SK-N-DZ (cell line): ENCODE data around the gene CENPC.
"Not testable (repeated sequence)": the region's sequence is repeated elsewhere in the genome, so short reads cannot be mapped to it uniquely, and the experiment has no call there.

ENCODE experiments used
- DNase-seq: peaks from one replicate; pipeline ENCODE4 v3.0.0-alpha.2; 2015; ENCODE audit warnings: low spot score

The CENPC gene

DNA sequence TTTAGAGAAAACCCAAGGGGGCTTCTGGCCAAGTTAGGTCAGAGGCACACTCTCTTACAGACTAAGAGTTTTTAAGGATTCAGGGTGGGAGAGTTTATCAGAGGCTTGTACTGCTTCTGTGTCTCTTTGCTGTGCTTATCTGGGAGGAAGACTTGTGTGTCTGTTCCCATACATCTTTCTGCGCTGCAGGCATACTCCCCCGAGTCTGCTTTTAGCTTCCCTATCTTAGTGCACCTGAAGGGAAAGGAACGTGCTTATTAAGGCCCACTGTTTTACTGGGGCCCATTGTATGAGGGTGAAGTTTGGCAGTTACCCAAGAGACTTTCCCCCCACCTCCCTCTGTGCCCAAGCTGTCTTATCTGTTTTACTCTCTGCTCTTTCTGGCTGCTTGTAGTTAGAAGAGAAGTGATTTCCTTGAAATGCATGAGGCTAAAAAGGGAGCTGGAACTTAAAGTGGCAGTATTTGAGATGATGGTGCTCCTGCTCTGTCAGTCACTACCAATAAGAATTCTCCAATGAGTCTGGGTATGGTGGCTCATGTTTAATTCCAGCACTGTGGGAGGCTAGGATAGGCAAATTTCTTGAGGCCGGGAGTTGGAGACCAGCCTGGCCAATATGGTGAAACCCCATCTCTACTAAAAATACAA lies 7.0 kb upstream of the CENPC start:
- not testable (repeated sequence) for DNase-seq

DNA sequence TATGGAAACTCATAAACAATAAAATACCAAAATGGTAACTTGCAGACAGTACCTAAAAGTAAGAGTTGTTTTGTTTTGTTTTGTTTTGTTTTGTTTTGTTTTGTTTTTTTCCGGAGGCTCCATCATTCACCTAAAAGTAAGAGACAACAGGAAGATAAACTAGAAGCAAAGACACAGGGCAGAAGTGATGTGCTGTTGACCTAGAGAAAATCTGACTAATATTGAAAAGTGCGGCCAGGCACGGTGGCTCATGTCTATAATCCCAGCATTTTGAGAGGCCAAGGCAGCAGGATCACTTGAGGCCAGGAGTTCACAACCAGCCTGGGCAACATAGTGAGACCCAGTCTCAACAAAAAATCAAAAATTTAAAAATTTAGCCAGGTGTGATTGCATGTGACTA lies 5.6 kb upstream of the CENPC start:
- no peak for DNase-seq

DNA sequence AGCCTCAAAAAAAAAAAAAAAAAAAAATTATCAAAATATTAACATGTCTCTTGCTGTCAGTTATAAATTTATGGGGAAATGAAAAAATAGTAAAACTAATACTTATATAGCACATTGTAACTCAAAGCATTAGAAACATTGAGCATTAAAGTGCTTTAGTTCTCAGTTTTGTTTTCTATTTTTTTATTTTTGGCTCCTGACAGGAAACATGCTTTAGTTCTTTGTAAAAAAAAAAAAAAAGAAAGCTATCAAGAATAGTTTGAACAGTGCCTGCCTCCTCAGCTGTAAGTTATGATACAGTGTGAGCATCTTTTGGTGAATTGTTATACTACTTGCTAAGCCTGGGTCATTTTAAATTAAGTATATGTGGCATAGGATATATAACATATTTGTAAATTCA lies 5.1 kb upstream of the CENPC start:
- DNase-seq, result no peak

DNA sequence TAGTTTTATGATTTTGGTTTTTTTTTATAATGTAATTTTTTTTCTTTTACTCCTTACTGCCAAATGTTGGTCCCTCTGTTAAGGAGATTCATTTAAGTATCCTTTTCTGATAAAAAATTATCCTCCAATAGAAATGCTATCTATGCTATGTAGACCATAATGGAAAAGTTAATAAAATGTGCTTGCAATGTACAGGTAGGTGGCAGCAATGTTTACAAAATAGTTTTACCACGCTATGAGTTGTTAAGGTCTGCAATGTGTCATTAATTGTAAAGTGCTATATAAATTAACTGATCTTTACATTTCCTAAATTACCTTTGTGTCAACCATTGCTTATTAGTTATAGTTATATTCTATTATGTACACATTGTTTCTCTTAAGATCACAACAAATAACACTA lies 3.8 kb upstream of the CENPC start:
- DNase-seq, result peak; percentile 5

DNA sequence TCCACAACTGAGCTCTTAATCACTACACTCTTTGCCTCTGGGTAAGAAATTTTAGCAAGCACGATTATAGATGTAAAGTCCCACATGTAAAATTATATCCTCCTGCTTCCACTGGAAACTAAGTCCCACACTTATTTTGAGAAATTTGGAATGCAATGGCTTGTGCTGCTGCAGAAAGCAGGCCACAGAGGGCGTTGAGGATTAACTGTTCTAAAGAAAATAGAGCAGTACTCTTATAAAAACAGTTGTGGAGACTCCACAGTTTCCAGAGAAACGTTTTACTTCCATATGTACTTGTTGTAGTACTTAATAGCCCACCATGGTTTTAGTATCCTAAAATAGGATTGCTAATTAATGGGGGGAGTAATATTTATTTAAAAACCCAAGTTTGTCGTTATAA lies 1.7 kb upstream of the CENPC start:
- no peak for DNase-seq

DNA sequence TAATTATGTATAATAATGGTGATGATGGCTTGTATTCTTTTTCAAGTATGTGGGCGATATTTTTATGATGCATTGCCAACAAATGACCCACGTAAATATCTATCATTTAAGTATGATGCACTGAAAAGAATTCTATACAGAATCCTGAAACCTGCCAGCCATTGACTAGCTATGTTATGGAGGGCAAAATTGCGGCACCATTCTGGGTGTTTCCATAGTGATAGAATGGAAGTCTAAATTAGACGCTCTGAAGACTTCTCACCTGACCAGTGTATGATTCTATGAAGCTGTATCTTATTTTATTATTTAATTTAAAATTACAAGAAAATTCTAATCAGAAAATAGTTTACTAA lies 677 bp upstream of the CENPC start:
- DNase-seq, result no peak

DNA sequence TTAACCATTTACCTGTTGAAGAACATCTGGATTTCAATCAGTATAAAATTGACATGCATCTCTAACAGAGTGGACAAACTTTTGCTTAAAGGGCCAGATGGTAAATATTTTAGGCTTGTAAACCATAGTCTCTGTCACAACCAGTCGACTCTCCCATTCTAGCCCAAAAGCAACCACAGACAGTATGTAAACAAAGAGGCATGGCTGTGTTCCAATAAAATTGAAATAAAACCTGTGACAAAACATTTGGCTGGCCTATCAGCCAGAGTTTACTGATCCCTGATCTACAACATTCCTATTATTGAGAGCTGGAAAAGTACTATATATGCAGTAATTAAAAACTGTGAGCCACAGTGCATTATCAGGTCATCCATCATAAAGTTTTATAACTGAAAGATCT lies 3.2 kb downstream of the CENPC start:
- no peak for DNase-seq

DNA sequence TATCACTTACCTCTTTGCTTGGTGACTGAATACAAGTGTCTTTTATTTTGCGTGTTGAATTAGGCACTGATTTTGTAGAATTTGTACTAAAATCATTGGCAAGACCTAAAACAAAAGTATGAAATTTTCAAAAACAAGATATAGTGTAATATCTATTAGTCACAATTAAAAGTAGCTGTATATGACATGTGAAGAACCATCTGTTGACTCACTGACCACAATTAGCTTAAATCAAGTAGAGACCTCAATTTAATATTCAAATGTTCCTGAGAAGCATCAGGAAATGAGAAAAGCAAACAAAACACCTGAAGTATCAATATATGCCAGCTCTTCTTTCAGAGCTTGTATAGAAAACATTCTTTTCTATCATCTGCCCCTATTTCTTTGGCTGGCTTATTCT lies 5.5 kb downstream of the CENPC start:
- DNase-seq, result no peak

DNA sequence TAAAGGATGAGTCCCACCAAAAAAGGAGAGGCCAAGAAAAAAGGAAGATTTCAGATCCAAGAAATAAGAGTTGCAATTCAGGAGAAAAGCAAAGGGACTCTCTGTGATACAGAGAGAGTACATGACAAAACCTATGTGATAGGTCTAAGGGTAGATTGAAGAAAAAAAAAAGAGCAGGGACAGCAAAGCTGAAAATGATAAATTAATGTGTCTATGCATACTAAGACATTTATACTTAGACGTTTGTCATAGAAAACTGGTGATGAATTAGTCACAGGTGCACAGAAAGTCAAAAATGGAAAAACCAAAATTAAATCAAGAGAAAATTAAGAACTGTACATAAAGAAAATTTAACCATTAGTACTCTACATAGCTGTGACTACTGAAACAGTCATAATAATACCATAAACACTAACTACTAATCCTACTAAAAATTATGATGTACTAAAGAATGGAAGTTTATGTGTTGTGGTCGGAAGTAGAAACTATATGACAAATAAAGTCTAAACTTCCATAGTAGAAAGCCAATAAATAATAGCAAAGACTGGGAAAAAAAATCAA lies 9.9 kb downstream of the CENPC start:
- DNase-seq, result no peak

DNA sequence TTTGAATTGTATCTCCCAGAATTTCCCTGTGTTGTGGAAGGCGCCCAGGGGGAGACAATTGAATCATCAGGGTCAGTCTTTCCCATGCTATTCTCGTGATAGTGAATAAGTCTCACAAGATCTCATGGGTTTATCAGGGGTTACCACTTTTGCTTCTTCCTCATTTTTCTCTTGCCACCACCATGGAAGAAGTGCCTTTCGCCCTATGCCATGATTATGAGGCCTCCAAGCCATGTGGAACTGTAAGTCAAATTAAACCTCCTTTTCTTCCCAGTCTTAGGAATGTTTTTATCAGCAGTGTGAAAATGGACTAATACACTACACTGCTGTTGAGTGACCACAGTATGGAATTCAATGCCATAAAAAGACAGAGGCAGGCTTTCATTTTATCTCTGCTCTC lies 12.2 kb downstream of the CENPC start:
- DNase-seq, result no peak

DNA sequence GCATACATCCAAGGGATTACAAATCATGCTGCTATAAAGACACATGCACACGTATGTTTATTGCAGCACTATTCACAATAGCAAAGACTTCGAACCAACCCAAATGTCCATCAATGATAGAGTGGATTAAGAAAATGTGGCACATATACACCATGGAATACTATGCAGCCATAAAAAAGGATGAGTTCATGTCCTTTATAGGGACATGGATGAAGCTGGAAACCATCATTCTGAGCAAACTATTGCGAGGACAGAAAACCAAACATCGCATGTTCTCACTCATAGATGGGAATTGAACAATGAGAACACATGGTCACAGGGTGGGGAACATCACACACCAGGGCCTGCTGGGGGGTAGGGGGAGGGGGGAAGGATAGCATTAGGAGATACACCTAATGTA lies 12.9 kb downstream of the CENPC start:
- not testable (repeated sequence) for DNase-seq

DNA sequence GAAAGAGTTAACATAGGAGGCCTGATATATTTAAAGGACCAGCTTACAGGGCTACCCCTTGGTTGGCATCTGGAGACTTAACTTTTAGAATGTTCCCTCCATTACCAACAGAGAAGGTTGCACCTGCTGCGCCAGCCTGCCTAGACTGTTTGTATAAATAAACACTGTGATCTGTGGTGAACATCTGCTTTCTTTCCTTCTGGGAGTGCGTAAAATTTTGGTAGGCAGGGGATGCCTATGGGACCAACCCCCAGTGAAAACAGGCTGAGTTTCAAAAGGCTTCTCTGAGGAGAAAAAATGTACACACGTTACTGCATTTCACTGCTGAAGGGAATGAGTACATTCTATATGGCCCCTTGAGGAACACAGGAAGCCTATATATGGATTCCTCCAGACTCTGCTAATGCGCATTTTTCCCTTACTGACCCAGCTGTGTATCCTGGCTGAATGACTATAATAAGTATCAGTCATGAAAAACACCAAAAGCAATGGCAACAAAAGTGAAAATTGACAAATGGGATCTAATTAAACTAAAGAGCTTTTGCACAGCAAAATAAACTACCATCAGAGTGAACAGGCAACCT lies 13.8 kb downstream of the CENPC start:
- no peak for DNase-seq

DNA sequence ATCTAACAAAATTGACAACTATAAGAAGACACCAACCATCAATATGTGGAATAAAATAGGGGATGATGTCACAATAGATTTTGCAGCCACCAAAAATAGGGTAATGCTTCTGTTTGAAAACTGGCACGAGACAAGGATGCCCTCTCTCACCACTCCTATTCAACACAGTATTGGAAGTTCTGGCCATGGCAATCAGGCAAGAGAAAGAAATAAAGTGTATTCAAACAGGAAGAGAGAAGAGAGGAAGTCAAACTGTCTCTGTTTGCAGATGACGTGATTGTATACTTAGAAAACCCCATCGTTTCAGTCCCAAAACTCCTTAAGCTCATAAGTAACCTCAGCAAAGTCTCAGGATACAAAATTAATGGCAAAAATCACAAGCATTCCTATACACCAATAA lies 21.2 kb downstream of the CENPC start:
- not testable (repeated sequence) for DNase-seq

DNA sequence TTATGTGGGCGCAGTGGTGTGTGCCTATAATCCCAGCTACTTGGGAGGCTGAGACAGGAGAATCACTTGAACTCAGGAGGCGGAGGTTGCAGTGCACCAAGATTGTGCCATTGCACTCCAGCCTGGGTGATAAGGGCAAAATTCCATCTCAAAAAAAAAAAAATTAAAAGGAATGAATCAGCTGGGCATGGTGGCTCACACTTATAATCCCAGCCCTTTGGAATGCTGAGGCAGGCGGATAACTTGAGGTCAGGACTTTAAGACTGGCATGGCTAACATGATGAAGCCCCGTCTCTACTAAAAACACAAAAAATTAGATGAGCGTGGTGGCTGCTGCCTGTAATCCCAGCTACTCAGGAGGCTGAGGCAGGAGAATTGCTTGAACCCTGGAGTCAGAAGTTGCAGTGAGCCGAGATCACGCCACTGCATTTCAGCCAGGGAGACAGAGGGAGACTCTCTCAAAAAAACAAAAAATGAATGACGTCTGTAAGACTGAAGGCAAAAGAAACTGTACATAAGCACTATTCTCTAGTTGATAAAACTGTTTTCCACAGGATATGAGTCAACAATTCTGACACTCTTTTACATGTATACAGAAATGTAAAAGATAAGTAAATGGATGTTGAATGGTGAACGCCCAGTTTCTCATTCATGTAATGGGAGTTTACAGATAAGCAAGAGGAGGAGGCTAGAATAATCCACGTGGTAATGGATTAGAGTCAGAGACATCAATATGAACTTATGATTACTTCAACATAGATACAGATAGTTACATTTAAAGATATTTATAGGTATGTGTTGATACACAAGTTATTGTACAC lies 22.2 kb downstream of the CENPC start:
- no peak for DNase-seq

DNA sequence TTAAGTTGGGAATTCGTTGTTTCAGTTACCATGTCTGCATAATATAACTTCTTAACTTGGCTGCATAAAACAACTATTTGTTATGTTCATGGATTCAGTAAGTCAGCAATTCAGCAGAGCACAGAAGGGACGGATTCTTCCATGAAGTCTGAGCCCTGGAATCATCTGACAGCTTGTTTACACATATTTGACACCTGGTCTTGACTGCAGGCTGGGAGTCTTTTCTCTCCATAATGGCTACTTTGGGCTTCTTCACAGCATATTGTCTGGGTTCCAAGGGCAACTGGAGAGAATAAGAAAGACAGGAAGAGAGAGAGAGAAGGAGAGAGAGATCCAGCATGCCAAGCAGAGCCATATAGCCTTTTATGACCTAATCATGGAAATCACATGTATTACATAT lies 23.1 kb downstream of the CENPC start:
- DNase-seq, result no peak

DNA sequence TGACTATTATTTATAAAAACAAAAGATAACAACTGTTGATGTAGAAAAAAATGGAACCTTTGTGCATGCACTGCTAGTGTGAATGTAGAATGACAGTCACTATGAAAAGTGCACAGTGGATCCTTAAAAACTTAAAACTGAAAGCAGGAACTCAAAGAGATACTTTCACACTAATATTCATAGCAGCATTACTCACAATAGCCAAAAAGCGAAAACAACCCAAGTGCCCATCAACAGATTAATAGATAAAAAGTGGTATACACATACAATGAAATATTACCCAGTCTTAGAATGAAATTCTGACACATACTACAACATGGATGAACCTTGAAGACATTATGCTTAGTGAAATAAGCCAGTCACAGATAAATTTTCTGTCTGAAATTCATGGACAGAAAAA lies 23.8 kb downstream of the CENPC start:
- DNase-seq, result no peak

DNA sequence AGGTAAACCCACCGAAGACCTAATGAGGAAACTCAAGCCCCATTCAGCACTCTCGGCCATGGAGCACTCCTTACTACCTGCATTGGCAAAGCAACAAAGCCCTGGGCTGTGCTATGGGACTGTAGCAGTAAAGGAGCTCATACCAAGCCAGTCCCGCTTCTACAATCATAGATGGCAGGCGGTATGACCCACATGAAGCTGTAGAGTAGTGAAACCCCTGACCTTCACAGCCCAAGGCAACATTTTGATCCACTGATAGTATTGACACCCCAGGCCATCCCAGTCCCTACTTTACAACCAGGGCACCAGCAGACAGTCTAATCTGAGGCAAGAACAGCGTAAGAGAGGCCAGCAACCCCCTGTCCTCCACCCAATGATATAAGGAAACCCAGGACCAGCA lies 25.2 kb downstream of the CENPC start:
- DNase-seq, result no peak

DNA sequence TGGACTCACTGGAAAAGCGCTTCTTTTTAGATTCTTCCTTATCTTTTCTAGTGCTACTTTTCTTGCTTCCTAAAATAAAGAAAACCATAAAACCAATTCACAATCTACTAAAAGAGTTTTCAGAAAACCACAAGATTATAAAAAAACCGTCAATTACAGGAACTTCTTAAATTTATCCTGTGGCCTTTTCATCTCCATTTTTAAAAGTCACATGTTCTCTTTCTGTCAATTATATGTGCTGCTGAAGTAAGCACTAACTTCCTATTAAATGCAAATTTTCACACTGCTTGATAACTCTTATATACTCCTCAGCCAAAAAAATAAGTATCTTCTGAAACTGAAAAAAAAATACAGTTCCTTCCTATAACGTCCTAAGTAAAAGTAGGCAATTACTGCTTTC lies 32.8 kb downstream of the CENPC start:
- no peak for DNase-seq

DNA sequence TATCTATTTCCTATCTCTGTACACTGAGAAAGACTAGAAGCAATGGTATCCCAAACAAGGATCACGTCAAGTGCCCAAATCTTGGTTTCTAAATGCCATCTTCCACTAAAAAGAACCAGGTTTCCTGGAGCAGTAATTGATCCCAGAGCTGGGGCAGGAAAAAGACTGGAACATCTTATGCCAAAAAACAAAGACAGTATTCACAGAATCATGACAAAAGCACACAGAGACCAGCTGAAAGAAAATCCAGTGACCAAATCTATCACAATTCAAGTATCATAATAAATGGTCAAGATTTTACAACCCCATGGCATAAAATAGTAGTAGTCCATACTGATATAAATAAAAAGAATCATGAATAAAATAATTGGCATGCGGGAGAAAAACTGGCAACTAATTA lies 44.9 kb downstream of the CENPC start:
- DNase-seq, result no peak

DNA sequence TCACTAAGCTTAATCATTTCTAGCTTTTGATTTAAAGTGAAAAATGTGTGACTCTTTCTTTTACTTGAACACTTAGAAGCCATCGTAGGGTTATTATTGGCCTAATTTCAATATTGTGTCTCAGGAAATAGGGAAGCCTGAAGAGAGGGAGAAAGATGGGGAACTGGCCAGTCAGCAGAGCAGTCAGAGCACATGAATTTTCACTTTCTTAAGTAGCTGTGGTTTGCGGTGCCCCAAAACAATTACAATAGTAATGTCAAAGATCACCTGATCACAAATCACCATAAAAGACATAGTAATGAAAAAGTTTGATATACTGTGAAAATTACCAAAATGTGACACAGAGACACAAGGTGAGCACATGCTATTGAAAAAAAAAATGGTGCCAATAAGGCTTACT lies 45.5 kb downstream of the CENPC start:
- no peak for DNase-seq

DNA sequence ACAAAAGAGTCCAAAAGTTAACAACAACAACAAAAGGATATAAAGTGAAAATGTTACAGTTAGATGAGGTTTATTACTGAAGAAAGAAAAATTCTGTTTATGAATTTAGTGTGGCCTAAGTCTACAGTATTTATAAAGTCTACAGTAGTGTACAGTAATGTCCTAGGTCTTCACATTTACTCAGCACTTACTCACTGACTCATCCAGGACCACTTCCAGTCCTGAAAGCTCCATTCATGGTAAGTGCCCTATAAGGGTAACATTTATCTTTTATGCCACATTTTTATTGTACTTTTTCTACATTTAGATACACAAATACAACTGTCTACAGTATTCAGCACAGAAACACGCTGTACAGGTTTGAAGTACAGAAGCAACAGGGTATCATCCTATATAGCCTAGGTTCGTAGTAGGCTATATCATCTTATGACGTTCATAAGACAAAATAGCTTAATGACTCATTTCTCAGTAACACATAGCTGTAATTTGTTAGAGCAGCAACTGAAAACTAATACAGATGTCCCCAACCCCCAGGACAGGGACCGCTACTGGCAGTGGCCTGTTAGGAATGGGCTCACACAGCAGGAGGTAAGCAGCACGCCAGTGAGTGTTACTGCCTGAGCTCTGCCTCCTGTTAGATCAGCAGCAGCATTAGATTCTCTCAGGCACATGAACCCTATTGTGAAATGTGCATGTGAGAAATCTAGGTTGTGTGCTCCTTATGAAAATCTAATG lies 61.3 kb downstream of the CENPC start:
- no peak for DNase-seq

DNA sequence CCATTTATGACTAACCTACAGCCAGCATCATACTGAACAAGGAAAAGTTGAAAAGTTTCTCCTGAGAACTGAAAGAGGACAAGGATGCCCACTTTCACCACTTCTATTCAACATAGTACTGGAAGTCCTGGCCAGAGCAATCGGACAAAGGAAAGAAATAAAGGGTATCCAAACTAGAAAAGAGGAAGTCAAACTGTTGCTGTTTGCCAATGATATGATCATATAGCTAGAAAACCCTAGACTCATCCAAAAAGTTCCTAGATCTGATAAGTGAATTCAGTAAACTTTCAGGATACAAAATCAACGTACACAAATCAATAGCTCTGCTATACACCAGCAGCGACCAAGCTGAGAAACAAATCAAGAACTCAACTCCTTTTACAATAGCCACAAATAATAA lies 64.5 kb downstream of the CENPC start:
- DNase-seq, result no peak
